SK-N-MC (cell line): ENCODE data around the gene SPTAN1.

ENCODE experiments used
- EZH2 ChIP-seq: fragments of 200-600 bp; sonication (generic); IDR thresholded peaks from one replicate; pipeline ENCODE4 v1.6.1; 2017; ENCODE audit warnings: antibody characterized with exemption
- POLR2AphosphoS5 ChIP-seq: IDR thresholded peaks from 2 replicates; pipeline ENCODE4 v1.6.1; 2012; ENCODE audit warnings: mild to moderate bottlenecking, low read depth, low read length, borderline replicate concordance

DNA sequence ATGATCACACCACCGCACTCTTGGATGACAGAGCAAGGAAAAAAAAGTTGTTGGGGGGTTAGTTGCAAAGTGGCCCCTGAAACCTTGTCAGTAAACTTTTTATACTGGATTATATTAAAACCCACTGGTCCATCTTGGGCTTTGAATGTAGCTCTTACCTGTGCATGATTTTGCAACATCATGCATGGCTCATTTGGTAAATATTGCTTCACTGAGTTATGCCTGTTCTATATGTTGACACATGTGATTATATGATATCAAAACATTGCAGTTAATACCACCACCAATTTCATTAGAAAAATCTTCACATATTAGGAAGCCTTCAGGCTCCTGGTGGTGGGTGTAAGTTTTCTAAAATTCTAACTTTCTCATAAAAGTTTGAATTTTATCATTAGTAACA, 62.3 kb downstream of the SPTAN1 start:
- TF ChIP-seq POLR2AphosphoS5 = no peak
- TF ChIP-seq EZH2 = no peak
